Stimulated activated CD4-positive, alpha-beta T cell treated with anti-CD3 and anti-CD28 coated beads, Interleukin-1b, Interleukin-23, amount 100 ng/mL, for 24 hours (primary cell): ENCODE data around the gene OVOL2.

Source experiments
- DNase-seq, 4 experiments: peaks; one replicate each; pipeline ENCODE4 v3.0.0-alpha.2; 2020; ENCODE audit warnings: low read depth in 4 of 4, low spot score in 1 of 4

OVOL2 gene

DNA sequence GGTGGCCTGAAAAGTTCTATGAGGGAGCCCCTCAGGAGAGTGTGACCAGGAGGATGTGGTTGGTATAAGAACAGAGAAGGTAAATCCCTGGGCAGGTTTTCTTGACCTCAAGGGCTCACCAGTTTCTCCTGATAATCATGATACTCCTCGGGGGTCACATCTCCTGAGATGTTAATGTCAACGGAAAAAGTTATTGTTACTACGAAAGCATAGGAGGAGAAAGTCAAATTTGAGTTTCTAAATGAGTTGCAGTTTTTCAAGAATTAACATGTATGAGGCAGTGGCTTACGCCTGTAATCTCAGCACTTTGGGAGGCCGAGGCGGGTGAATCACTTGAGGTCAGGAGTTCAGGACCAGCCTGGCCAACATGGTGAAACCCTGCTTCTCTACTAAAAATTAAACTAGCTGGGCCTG is 65.5 kb downstream of the OVOL2 start:
- DNase-seq, result no peak

GRCh38 chr20:17990278-17990972 is 67.3 kb downstream of the OVOL2 start:
- DNase-seq, result no peak

DNA sequence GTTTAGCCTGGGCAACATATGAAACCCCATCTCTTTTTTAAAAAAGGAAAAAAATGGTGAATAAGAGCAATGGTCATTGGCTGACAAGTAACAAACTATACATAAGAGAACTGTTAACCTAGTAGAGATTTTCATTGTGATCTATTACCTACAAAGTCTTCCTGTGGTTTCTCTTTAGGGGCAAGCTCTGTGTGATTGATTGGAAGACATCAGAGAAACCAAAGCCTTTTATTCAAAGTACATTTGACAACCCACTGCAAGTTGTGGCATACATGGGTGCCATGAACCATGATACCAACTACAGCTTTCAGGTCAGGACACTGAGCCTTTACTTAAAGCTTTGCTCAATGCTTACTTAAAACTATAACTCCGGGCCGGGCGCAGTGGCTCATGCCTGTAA is 69.7 kb downstream of the OVOL2 start:
- DNase-seq, result no peak

GRCh38 chr20:17985388-17986018 is 72.2 kb downstream of the OVOL2 start:
- DNase-seq, result no peak

DNA sequence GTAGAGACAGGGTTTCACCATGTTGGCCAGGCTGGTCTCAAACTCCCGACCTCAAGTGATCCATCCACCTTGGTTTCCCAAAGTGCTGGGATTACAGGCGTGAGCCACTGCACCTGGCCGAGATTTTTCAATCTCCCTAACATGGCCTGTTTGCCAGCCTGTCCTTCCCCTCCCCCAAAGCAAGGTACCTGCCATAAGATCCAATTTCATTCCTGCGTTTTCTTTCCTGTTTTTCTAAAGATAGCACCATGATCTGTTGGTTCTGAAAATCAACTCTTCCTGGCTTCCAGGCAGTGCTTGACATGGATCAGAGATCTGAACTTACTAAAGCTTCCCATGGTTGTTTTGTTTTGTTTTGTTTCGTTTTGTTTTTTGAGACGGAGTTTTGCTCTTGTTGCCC is 81.4 kb downstream of the OVOL2 start:
- DNase-seq, result no peak
